A549 (cell line): ENCODE data around the gene KRTAP19-1. TPM values are rescaled to one million over a fixed set of nuclear protein-coding genes. Genes with fewer than 3 reads are reported as not detected.

Experiments used
- ATAC-seq, 2 experiments: fragments of 200-7000 bp in 1 of 2; fragments of >200 bp in 1 of 2; cut with Nextera tagmentation in 1 of 2; cut with Tn5 transposase in 1 of 2; 3 replicates each; pipeline versions ENCODE4 v1.8.0 to v1.9.1; 2018 to 2020; ENCODE audit warnings: mild to moderate bottlenecking in 1 of 2, moderate library complexity in 1 of 2
- CTCF ChIA-PET: fragments of 300-600 bp; sonication (Branson Sonifier 250); formaldehyde crosslinking; extraction: SDS; loops from one replicate; lab custom pipeline; 2021; ENCODE audit warnings: antibody characterized with exemption, inconsistent platforms; lab: Yijun Ruan, JAX
- POLR2A ChIA-PET: fragments of 350-600 bp; formaldehyde crosslinking; extraction: SDS; loops from one replicate; lab custom pipeline; 2021; ENCODE audit warnings: antibody characterized with exemption, inconsistent platforms; lab: Yijun Ruan, JAX
- DNase-seq, 2 experiments: peaks; one replicate each; pipeline versions ENCODE4 v3.0.0 to v3.0.0-alpha.2; 2011 to 2016; ENCODE audit warnings: low read depth in 1 of 2, low spot score in 1 of 2
- FAIRE-seq: peaks from 2 replicates; lab custom pipeline; 2011; peaks lifted over from hg19 to GRCh38; lab: Jason Lieb, UNC
- H3K27ac ChIP-seq, 2 experiments: fragments of >200 bp; sonication (Bioruptor Twin); formaldehyde crosslinking; 3 replicates each; pipeline ENCODE4 v1.5.1; 2016 to 2017
- H3K4me1 ChIP-seq: fragments of >200 bp; sonication (Bioruptor Twin); formaldehyde crosslinking; 3 replicates; pipeline ENCODE4 v1.6.1; 2016
- H3K4me2 ChIP-seq: fragments of >200 bp; sonication (Bioruptor Twin); formaldehyde crosslinking; 3 replicates; pipeline ENCODE4 v1.6.1; 2016
- H3K4me3 ChIP-seq: fragments of >200 bp; sonication (Bioruptor Twin); formaldehyde crosslinking; 3 replicates; pipeline ENCODE4 v1.5.1; 2016
- H3K9me3 ChIP-seq: fragments of >200 bp; sonication (Bioruptor Twin); formaldehyde crosslinking; 3 replicates; pipeline ENCODE4 v1.6.1; 2016
- ATOH8 ChIP-seq: fragments of 250-450 bp; sonication (Bioruptor Pico); IDR thresholded peaks from 2 replicates; pipeline ENCODE4 v1.5.0; 2020; ENCODE audit warnings: low read depth, mild to moderate bottlenecking, moderate library complexity
- BCL3 ChIP-seq: fragments of >200 bp; sonication (Bioruptor Twin); formaldehyde crosslinking; IDR thresholded peaks from 3 replicates; pipeline ENCODE4 v1.6.1; 2016
- CEBPB ChIP-seq, 2 experiments: fragments of >200 bp in 1 of 2; sonication (Bioruptor Twin) in 1 of 2; formaldehyde crosslinking in 1 of 2; IDR thresholded peaks; 2 replicates each; pipeline ENCODE4 v1.6.1; 2012 to 2016
- CHD2 ChIP-seq: fragments of 150-350 bp; IDR thresholded peaks from 2 replicates; pipeline ENCODE4 v1.6.1; 2014; ENCODE audit warnings: low read length; ENCODE audit not compliant: partially characterized antibody
- CHD4 ChIP-seq: fragments of 200-600 bp; sonication (generic); IDR thresholded peaks from 2 replicates; pipeline ENCODE4 v1.6.1; 2016; ENCODE audit warnings: antibody characterized with exemption, mild to moderate bottlenecking, borderline replicate concordance
- CTCF ChIP-seq: fragments of >200 bp; sonication (Bioruptor Twin); formaldehyde crosslinking; IDR thresholded peaks from 3 replicates; pipeline ENCODE4 v1.5.1; 2016
- E2F6 ChIP-seq: IDR thresholded peaks from 2 replicates; pipeline ENCODE4 v1.6.1; 2012; ENCODE audit warnings: low read depth, borderline replicate concordance
- EP300 ChIP-seq, 2 experiments: fragments of >200 bp; sonication (Bioruptor Twin); formaldehyde crosslinking; IDR thresholded peaks; 2 replicates in 1 of 2; 3 replicates in 1 of 2; pipeline ENCODE4 v1.6.1; 2016 to 2017
- ESRRA ChIP-seq: fragments of 150-350 bp; IDR thresholded peaks from 2 replicates; pipeline ENCODE4 v1.6.1; 2014; ENCODE audit warnings: mild to moderate bottlenecking, low read length, borderline replicate concordance
- HDAC2 ChIP-seq: fragments of 200-600 bp; sonication (generic); IDR thresholded peaks from 2 replicates; pipeline ENCODE4 v1.6.1; 2016
- HEYL ChIP-seq: fragments of 250-450 bp; sonication (Bioruptor Pico); IDR thresholded peaks from 2 replicates; pipeline ENCODE4 v1.8.0; 2021; ENCODE audit warnings: mild to moderate bottlenecking, moderate library complexity
- HOXA7 ChIP-seq: fragments of 250-450 bp; sonication (Bioruptor Pico); IDR thresholded peaks from 2 replicates; pipeline ENCODE4 v1.5.0; 2020; ENCODE audit warnings: mild to moderate bottlenecking, moderate library complexity
- MAZ ChIP-seq: fragments of 150-350 bp; IDR thresholded peaks from 2 replicates; pipeline ENCODE4 v1.6.1; 2014; ENCODE audit warnings: antibody characterized with exemption, low read depth, low read length, borderline replicate concordance
- MYC ChIP-seq: IDR thresholded peaks from 2 replicates; pipeline ENCODE4 v1.6.1; 2012; ENCODE audit warnings: mild to moderate bottlenecking, inconsistent platforms, low read length, improper control_type of control experiment, borderline replicate concordance
- PBX3 ChIP-seq: IDR thresholded peaks from 2 replicates; pipeline ENCODE4 v1.6.1; 2012
- POLR2AphosphoS2 ChIP-seq: conservative IDR thresholded peaks from 2 replicates; pipeline ENCODE4 v1.6.1; 2012; ENCODE audit warnings: low read length, improper control_type of control experiment, inconsistent platforms
- RAD21 ChIP-seq, 2 experiments: fragments of >200 bp in 1 of 2; sonication (Bioruptor Twin) in 1 of 2; formaldehyde crosslinking in 1 of 2; IDR thresholded peaks in 1 of 2; conservative IDR thresholded peaks in 1 of 2; 2 replicates in 1 of 2; 3 replicates in 1 of 2; pipeline ENCODE4 v1.6.1; 2012 to 2018; ENCODE audit warnings: inconsistent platforms in 1 of 2
- RCOR1 ChIP-seq: fragments of 150-350 bp; IDR thresholded peaks from 2 replicates; pipeline ENCODE4 v1.6.1; 2014; ENCODE audit warnings: antibody characterized with exemption, low read length, low read depth
- RFX5 ChIP-seq: fragments of 450-650 bp; IDR thresholded peaks from 2 replicates; pipeline ENCODE4 v1.7.1; 2014; ENCODE audit warnings: antibody characterized with exemption, mild to moderate bottlenecking, moderate library complexity
- TFCP2L1 ChIP-seq: fragments of 250-450 bp; sonication (Bioruptor Pico); IDR thresholded peaks from 2 replicates; pipeline ENCODE4 v1.5.0; 2021; ENCODE audit warnings: mild to moderate bottlenecking
- WGBS: methylation state at CpG from one replicate; pipeline ENCODE4 v1.1.6; 2017; ENCODE audit errors: missing lambda C conversion rate; 5-methylcytosine and 5-hydroxymethylcytosine counted together
- polyA plus RNA-seq, 4 experiments: library from polyadenylated mRNA; depleted of rRNA in 3 of 4; stranded (reverse); fragments of >200 nt; fragmentation: RNase III in 1 of 4; extraction: RNeasy Plus Mini Kit Qiagen cat#74134 plus additional on column Dnase treatment in 1 of 4; gene quantifications; 2 replicates in 3 of 4; 3 replicates in 1 of 4; pipeline ENCODE4 v1.2.3, GENCODE V29; 2011 to 2017

Gene KRTAP19-1
- polyA plus RNA-seq, 2 of the 4 experiments (the other 2 are of a cell fraction) = not detected

- Histone ChIP-seq H3K27ac (no peak overlapping the region), H3K4me2 (no peak overlapping the region), H3K4me1 (no peaks in the 10 kb centered on the region), H3K4me3 (no peak overlapping the region), H3K9me3 (no peaks in the 10 kb centered on the region)
- TF ChIP-seq HEYL (CRISPR knock-in tag) (no peak), CHD2 (no peak), CHD4 (no peak), POLR2AphosphoS2 (no peak)
- ChIA-PET POLR2A (no interaction called here), CTCF (interaction anchor here (0.8 kb wide), 1 partner anchor 15 kb away, joined by 3 read pairs; no protein-coding TSS in a partner anchor)
- ATAC-seq = no peak
- WGBS = 0% methylated on average over 4 of the region's 4 CpGs
- no peak for FAIRE-seq
- DNase-seq = no peak
Observed at GRCh38 chr21:30479259-30479658, 908 bp downstream of the KRTAP19-1 start.

GRCh38 chr21:30478004-30478403 is 2.2 kb downstream of the KRTAP19-1 start:
- H3K4me2 ChIP-seq = no peak overlapping the region
- no peak for DNase-seq
- no peak overlapping the region for H3K4me3 ChIP-seq
- no peak for FAIRE-seq
- WGBS = 0% methylated on average over 3 of the region's 3 CpGs
- ChIA-PET CTCF (no interaction called here), POLR2A (no interaction called here)
- no peak overlapping the region for H3K27ac ChIP-seq
- no peaks in the 10 kb centered on the region for H3K9me3 ChIP-seq
- no peaks in the 10 kb centered on the region for H3K4me1 ChIP-seq
- TF ChIP-seq RAD21 (conservative IDR thresholded peaks at IDR 0.05 in 1 of 2, IDR thresholded peaks at IDR 0.05 in 1 of 2) (no peak), CHD4 (no peak), RFX5 (no peak), ATOH8 (CRISPR knock-in tag) (no peak), PBX3 (no peak), HOXA7 (CRISPR knock-in tag) (no peak), EP300 (IDR thresholded peaks at IDR 0.05) (no peak), E2F6 (no peak), CTCF (no peak), TFCP2L1 (CRISPR knock-in tag) (no peak), CEBPB (IDR thresholded peaks at IDR 0.05) (no peak), HDAC2 (no peak), ESRRA (no peak), MYC (no peak), BCL3 (no peak), RCOR1 (no peak), MAZ (no peak)
- no peak for ATAC-seq
